Endothelial cell of umbilical vein (primary cell): ENCODE results near the gene TMC1. TPM values are rescaled to one million over a fixed set of nuclear protein-coding genes. Genes with fewer than 3 reads are reported as not detected.

ENCODE experiments used
- BruUV-seq: library from RNA; stranded (reverse); fragments of 400-500 nt; replicated peaks from 2 replicates; lab custom pipeline; 2021; lab: Mats Ljungman, UMichigan
- CTCF ChIA-PET: fragments of 300-600, 350-600 bp; sonication (Branson Sonifier 250); formaldehyde crosslinking; loops from one replicate; lab custom pipeline; 2021; ENCODE audit warnings: antibody characterized with exemption, inconsistent platforms; lab: Charles Lee
- POLR2A ChIA-PET: fragments of 300-600, 350-600 bp; sonication (Branson Sonifier 250); formaldehyde crosslinking; loops from one replicate; lab custom pipeline; 2021; ENCODE audit warnings: antibody characterized with exemption, inconsistent platforms; lab: Charles Lee
- DNase-seq: peaks from one replicate; pipeline ENCODE4 v3.0.0-alpha.2; 2011; ENCODE audit warnings: low read depth, low spot score
- FAIRE-seq: peaks from 2 replicates; lab custom pipeline; 2011; peaks lifted over from hg19 to GRCh38; lab: Jason Lieb, UNC
- H2AFZ ChIP-seq: 2 replicates; pipeline ENCODE4 v1.6.0; 2012; ENCODE audit warnings: low read depth, low read length, control low read depth, inconsistent platforms
- H3K27ac ChIP-seq: 2 replicates; pipeline ENCODE4 v1.5.1; 2011; ENCODE audit warnings: low read depth, mild to moderate bottlenecking, control low read depth, low read length, moderate library complexity; ENCODE audit not compliant: insufficient read depth
- H3K27me3 ChIP-seq, 2 experiments: 2 replicates each; pipeline versions ENCODE4 v1.6.0 to v1.6.1; 2011; ENCODE audit warnings: low read length in 2 of 2, mixed read lengths in 1 of 2; ENCODE audit not compliant: control insufficient read depth in 2 of 2, insufficient read depth in 2 of 2
- H3K36me3 ChIP-seq, 2 experiments: 2 replicates in 1 of 2; 3 replicates in 1 of 2; pipeline ENCODE4 v1.5.1; 2011; ENCODE audit warnings: low read length in 2 of 2, mild to moderate bottlenecking in 1 of 2, moderate library complexity in 1 of 2; ENCODE audit not compliant: control insufficient read depth in 2 of 2, insufficient read depth in 2 of 2; ENCODE audit errors: extremely low read depth in 1 of 2
- H3K4me1 ChIP-seq: 3 replicates; pipeline ENCODE4 v1.5.1; 2011; ENCODE audit warnings: mild to moderate bottlenecking, low read length; ENCODE audit not compliant: control insufficient read depth, insufficient read depth; ENCODE audit errors: extremely low read depth
- H3K4me2 ChIP-seq: 2 replicates; pipeline ENCODE4 v1.6.1; 2011; ENCODE audit warnings: low read length, control low read depth, mixed read lengths; ENCODE audit not compliant: insufficient read depth
- H3K4me3 ChIP-seq, 3 experiments: fragments of 200-600 bp in 1 of 3; sonication (generic), shearing (Covaris generic) in 1 of 3; replicated peaks in 1 of 3; 2 replicates each; pipeline ENCODE4 v1.5.1; 2011 to 2016; ENCODE audit warnings: control low read depth in 3 of 3, low read length in 3 of 3, mild to moderate bottlenecking in 2 of 3, inconsistent platforms in 1 of 3, low read depth in 1 of 3, moderate library complexity in 1 of 3; ENCODE audit not compliant: insufficient read depth in 1 of 3
- H3K79me2 ChIP-seq: 2 replicates; pipeline ENCODE4 v1.6.0; 2012; ENCODE audit warnings: low read length, inconsistent platforms; ENCODE audit not compliant: control insufficient read depth, insufficient read depth
- H3K9ac ChIP-seq: replicated peaks from 2 replicates; pipeline ENCODE3; 2011; ENCODE audit warnings: low read length, control low read depth; ENCODE audit not compliant: insufficient read depth; ENCODE audit errors: extremely low read depth
- H3K9me1 ChIP-seq: replicated peaks from 3 replicates; pipeline ENCODE4 v1.6.0; 2011; ENCODE audit warnings: mild to moderate bottlenecking, low read length; ENCODE audit not compliant: control insufficient read depth, insufficient read depth; ENCODE audit errors: extremely low read depth
- H3K9me3 ChIP-seq: replicated peaks from 2 replicates; pipeline ENCODE4 v1.5.1; 2012; ENCODE audit warnings: low read length, inconsistent platforms; ENCODE audit not compliant: control insufficient read depth, insufficient read depth
- H4K20me1 ChIP-seq: replicated peaks from 2 replicates; pipeline ENCODE3; 2011; ENCODE audit warnings: mild to moderate bottlenecking, low read length; ENCODE audit not compliant: control insufficient read depth, insufficient read depth; ENCODE audit errors: extremely low read depth
- CTCF ChIP-seq, 2 donors: IDR thresholded peaks; 1 replicate in 1 of 2; 2 replicates in 1 of 2; pipeline ENCODE4 v1.5.1; 2011; ENCODE audit warnings: low read length in 2 of 2, mild to moderate bottlenecking in 2 of 2, moderate library complexity in 2 of 2, control low read depth in 1 of 2, inconsistent platforms in 1 of 2, low read depth in 1 of 2; ENCODE audit not compliant: insufficient read depth in 1 of 2; ENCODE audit errors: extremely low read depth in 1 of 2
- EZH2 ChIP-seq: IDR thresholded peaks from 2 replicates; pipeline ENCODE4 v1.6.1; 2012; ENCODE audit warnings: borderline replicate concordance, low read depth, mild to moderate bottlenecking, moderate library complexity, low read length, inconsistent platforms; ENCODE audit not compliant: severe bottlenecking
- FOS ChIP-seq: IDR thresholded peaks from 2 replicates; pipeline ENCODE4 v1.6.1; 2011; ENCODE audit warnings: mild to moderate bottlenecking, low read length, moderate library complexity, borderline replicate concordance; ENCODE audit not compliant: insufficient read depth
- MAX ChIP-seq: IDR thresholded peaks from 2 replicates; pipeline ENCODE4 v1.6.1; 2011; ENCODE audit not compliant: insufficient read depth, insufficient read length
- MYC ChIP-seq: IDR thresholded peaks from one replicate; pipeline ENCODE4 v1.6.1; 2011; ENCODE audit warnings: mild to moderate bottlenecking, low read depth, low read length
- POLR2A ChIP-seq: IDR thresholded peaks from 2 replicates; pipeline ENCODE4 v1.6.1; 2012; ENCODE audit warnings: low read depth, mild to moderate bottlenecking, control low read depth, low read length
- POLR2AphosphoS5 ChIP-seq: IDR thresholded peaks from 2 replicates; pipeline ENCODE4 v1.6.1; 2012; ENCODE audit warnings: low read depth, mild to moderate bottlenecking, control low read depth, low read length, moderate library complexity; ENCODE audit not compliant: insufficient read depth
- dilution Hi-C: fragments of 300-500 bp; cut with MboI; formaldehyde crosslinking; loops from one replicate; pipeline ENCODE4 v1.15.0; 2019; ENCODE audit warnings: low sequenced_read_pairs; ENCODE audit not compliant: extremely low pct_ligation_motif_present
- intact Hi-C: fragments of 100-400 bp; cut with micrococcal nuclease; formaldehyde crosslinking; loops from one replicate; pipeline ENCODE4 v1.10.0; 2022
- polyA plus RNA-seq, 4 experiments: library from polyadenylated mRNA; depleted of rRNA in 3 of 4; stranded (reverse) in 3 of 4; unstranded in 1 of 4; fragments of >200 nt; gene quantifications; 2 replicates each; pipeline versions ENCODE4 v1.2.1 to v1.2.3, GENCODE V29; 2011 to 2012; ENCODE audit warnings: missing spikeins in 1 of 4
- total RNA-seq: library from RNA; stranded (reverse); gene quantifications from 2 replicates; pipeline ENCODE4 v1.2.3, GENCODE V29; 2021

Gene TMC1
- total and polyA plus RNA-seq, 2 donors (not counting 3 experiments of a cell fraction or from before 2014, with no cell fraction given), result 1.5 TPM; not detected in 1

DNA sequence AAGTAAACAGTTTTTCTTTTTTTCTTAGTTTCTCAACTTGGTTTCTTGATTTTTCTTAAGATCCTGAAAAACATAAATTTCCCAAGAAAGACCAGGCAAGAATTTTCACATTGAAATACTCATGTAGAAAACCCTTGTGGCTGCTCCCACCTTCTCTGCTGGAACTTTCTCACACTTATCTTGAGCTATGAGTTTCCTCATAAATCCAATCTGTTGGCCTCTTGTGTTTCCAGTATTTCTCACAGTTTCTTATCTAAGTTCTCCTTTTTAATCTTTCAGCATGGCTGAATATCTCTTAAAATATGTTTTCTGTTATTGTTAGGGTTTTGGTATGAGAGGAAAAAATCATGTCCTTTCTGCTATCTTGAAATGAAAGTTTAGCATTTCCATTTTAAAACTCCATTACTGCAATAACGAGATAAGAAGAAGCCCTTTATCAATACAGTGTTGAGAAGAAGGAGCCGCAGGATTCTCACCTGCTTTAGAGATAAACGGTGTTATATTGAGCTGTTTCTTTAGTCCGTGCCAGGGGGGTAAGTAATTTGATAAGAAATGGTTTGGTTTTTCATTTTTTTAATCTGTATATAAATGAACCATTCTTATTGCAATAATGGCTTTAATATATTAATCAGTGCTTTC is 342.2 kb downstream of the TMC1 start:
- Histone ChIP-seq H3K27me3 (no peaks in the 10 kb centered on the region), H3K9me1 (no peaks in the 10 kb centered on the region), H3K4me1 (peaks cover 1% of the 10 kb centered on the region), H4K20me1 (no peaks in the 10 kb centered on the region), H3K79me2 (no peaks in the 10 kb centered on the region), H3K4me2 (no peak overlapping the region), H3K9ac (no peak overlapping the region), H3K36me3 (no peaks in the 10 kb centered on the region), H3K4me3 (no peak overlapping the region), H3K9me3 (no peaks in the 10 kb centered on the region), H2AFZ (no peak overlapping the region), H3K27ac (no peak overlapping the region)
- POLR2A ChIA-PET, result no interaction called here
- CTCF ChIA-PET, result interaction anchor here (1.1 to 4.7 kb wide), 4 partner anchors 8 to 231 kb away, joined by 3 to 25 read pairs (median 6); no protein-coding TSS in a partner anchor
- TF ChIP-seq CTCF (IDR thresholded peaks at IDR 0.05; ENCODE audit: extremely low read depth in 1 of 2, insufficient read depth in 1 of 2, low read depth in 1 of 2, low read length in 2 of 2) (no peak), FOS (no peak)
- dilution Hi-C loops, result loop anchor here (25.0 kb wide), 1 partner anchor 224 kb away; no protein-coding TSS in a partner anchor
- no TSS peak for BruUV-seq
- DNase-seq (no peak), FAIRE-seq (no peak)
- intact Hi-C loops, result no loop called here

- H3K27me3 ChIP-seq, result no peaks in the 10 kb centered on the region
- H3K4me2 ChIP-seq, result no peak overlapping the region
- intact Hi-C loops (no loop called here), dilution Hi-C loops (loop anchor here (25.0 kb wide), 1 partner anchor 223 kb away; no protein-coding TSS in a partner anchor)
- TF ChIP-seq FOS (no peak), POLR2AphosphoS5 (no peak), MAX (no peak), MYC (no peak), POLR2A (no peak), EZH2 (no peak)
- no peaks in the 10 kb centered on the region for H3K9me3 ChIP-seq
- POLR2A ChIA-PET, result no interaction called here
- no peak for FAIRE-seq
- no peaks in the 10 kb centered on the region for H3K36me3 ChIP-seq
- CTCF ChIA-PET, result interaction anchor here (1.1 to 4.7 kb wide), 4 partner anchors 7 to 230 kb away, joined by 3 to 25 read pairs (median 6); no protein-coding TSS in a partner anchor
- H3K4me3 ChIP-seq, result no peak overlapping the region
- DNase-seq, result no peak
- H3K27ac ChIP-seq, result no peak overlapping the region
- H3K79me2 ChIP-seq, result no peaks in the 10 kb centered on the region
- no peak overlapping the region for H3K9ac ChIP-seq
- H4K20me1 ChIP-seq, result no peaks in the 10 kb centered on the region
- BruUV-seq, result no TSS peak
- no peak overlapping the region for H2AFZ ChIP-seq
- no peaks in the 10 kb centered on the region for H3K9me1 ChIP-seq
- H3K4me1 ChIP-seq, result no peaks in the 10 kb centered on the region
These were observed 342.9 kb downstream of the TMC1 start for GRCh38 chr9:72864327-72864726.
